NCI-H510A (cell line): ENCODE results near the gene KCTD5.
"Not testable (repeated sequence)": the region's sequence is repeated elsewhere in the genome, so short reads cannot be mapped to it uniquely, and the experiment has no call there.

Experiments used
- DNase-seq: peaks from one replicate; lab custom pipeline; 2025; lab: John Stamatoyannopoulos, UW

KCTD5 gene

DNA sequence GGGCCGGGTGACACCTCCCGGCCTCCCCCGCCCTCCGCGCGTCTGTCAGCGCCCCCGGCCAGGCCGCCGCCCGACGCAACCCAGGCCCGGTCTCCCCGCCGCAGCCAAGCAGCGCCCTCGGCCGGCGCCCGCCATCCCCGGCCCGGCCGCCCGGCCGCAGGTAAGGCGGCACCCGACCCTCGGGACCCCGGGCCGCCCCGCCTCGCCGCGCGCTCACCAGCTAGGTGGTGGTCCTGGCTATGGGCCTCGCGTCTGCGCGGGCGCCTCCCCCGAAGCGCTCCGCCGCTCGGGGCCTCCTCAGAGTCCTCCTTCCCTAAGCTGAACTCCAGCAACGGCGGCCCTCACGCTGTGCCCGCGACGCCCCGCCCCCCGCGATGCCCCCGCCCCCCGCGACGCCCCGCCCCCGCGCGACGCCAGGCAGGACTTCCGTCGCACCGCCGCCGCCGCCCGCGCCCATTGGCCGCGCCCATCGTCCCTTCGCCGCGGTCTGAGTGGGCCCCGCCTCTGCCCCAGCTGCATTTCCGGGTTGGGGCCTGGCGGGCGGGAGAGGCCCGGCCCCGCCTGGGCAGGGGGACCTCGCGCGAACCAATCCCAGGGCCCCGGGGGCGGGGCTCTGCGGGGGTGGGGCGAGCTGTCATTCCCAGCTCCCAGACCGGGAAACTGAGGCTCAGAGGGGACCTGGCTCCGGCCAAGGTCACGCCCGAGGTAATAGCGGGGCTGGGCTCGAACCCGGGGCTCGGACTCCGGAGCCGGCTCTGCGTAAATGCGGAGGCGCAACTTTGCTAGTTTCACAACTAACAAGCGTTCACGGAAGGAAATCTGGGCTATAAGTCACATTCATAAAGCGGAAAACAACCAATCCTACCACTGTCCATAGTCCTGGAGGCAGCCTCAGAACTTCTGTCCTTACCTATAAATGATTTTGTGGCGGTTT lies 9.0 kb upstream of the KCTD5 start:
- peak; percentile 80 for DNase-seq

DNA sequence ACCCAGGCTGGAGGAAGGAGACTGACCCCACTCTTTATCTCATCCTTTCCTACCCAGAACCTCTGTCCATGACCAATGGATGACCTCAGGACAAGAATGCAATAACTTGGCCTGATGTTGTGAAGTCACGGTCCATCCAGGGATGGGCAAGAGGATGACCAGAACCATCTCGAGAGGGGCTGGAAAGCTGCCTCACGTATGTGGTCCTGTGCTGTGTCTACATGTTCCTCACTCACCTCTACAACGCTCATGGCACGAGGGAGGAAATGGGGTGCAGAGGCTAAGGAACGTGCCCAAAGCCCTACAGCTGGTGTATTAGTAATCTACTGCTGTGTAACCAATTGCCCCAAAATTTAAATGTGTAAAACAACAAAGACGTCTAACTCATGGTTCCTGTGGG lies 7.3 kb upstream of the KCTD5 start:
- DNase-seq: no peak

DNA sequence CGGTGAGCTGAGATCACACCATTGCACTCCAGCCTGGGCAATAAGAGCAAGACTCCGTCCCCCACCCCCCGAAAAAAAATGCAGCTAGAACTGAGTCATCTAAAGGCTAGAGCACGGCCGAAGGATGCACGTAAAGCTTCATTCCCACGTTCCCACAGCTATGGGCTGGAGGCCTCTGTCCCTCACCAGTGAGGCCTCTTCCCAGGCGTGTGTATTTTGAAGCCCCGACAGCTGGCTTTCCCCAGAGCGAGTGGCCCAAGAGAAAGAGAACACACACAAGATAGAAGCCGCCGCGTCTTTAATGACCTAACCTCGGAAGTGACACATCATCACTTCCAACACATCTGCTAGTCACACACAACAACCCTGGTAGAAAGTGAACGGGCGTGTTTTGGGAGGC lies 6.6 kb upstream of the KCTD5 start:
- no peak for DNase-seq

DNA sequence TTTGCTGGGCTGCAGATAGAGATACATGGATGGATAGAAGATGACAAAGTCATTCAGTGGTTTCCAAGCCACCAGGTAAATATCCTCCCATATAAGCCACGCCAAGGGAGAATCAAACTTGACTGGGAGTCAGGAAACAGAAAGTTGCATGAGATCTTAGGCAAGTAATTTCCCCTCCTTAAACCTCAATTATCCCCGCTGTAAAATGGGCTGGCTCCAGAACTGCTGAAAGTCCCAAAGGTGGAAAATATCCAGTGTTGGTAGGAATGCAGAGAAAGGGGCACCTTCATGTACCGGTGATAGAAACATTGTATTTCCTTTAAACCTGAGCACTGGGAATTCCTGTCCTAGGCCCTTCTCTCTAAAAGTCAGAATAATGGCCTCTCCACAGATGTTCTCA lies 5.4 kb upstream of the KCTD5 start:
- not testable (repeated sequence) for DNase-seq

DNA sequence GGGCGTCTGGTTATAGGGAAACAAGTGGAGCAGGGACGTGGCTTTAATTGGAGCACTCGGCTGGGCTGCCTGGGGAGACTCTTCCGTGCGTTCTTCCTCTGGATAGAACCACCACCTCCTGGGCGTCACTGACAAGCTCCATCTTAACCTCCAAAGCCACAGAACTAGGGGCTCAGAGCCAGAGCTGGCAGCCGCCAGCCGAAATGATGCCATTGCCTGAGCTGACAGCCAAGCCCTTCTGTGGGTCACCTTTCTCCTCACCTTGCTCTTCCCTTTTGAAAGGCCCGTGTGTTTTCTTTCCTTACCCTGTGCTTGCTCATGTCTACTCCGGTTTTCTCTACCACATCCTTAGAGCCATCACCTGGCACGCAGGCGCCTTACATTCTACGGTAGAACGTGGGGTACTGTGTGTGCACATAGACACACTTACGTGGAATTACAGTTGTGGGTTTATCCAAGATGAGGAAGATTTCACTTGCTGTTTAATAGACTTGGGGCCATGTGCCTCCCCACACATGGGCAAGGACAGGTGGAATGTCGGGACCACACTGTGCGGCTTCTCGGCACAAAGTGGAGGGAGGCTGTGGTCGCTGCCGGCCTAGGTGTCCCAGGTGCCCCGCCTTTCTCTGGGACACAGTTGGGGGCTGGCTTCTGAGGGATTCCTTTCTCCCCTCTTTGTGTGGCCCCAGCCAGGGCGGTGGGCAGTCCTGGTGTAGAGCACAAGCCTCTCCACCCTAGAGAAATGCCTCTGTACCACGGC lies 3.9 kb upstream of the KCTD5 start:
- not testable (repeated sequence) for DNase-seq

DNA sequence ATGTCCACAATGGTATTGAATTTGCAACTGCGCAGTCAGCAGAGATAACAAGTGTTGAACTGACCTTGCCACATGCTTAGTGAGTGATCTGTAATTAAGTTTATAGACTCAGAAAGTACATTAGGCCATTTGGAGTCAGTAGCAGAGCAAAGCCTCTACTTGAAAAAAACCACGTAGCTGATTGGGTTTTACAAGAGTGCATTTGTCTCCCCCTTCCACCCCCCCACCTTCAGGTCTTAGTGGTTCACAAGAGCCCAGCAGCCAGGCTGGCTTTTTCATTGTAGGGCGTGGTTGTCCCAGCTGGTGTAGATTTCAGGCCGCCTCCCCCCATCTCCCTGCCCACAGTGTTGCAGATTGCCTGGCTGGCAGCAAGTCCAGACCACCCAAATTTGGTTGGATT lies 2.4 kb upstream of the KCTD5 start:
- not testable (repeated sequence) for DNase-seq

DNA sequence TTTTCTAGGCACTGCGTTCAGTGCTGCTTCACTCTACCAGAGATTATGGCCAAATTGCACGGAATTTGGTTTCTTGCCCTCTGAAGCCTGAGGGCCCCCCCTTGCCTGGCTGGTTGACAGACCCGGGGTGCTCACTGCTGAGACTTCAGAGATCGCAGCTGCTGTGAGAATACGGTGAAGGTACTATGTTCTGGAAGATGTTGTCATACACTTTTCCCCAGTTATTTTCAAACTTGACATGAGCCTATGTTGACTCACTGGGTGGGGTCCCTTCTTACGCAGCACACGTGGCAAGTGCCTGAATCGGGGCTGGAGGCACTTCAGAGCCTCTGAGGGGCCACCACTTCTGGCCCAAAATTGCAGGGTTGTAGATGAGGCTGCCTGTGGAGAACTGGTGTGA lies 2.0 kb upstream of the KCTD5 start:
- not testable (repeated sequence) for DNase-seq

DNA sequence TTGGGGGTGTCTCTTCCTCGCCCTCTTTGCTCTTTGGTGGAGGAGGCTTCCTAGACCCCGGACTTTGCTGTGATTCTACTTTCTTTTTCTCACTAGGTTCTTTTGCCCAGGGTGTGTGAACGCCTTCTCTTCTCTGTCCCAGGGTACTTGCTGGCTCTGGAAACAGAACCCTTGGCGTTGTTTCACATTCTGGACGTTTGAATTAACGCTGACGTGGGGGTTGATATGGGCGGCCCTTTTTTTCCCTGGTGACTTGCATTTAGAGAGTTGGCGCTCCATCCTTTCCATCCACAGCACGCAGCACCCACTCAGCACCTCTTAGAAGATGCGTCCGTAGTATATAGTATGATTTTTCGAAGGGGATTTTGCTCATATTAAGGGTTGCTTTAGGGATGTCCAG lies 718 bp downstream of the KCTD5 start:
- DNase-seq: not testable (repeated sequence)

DNA sequence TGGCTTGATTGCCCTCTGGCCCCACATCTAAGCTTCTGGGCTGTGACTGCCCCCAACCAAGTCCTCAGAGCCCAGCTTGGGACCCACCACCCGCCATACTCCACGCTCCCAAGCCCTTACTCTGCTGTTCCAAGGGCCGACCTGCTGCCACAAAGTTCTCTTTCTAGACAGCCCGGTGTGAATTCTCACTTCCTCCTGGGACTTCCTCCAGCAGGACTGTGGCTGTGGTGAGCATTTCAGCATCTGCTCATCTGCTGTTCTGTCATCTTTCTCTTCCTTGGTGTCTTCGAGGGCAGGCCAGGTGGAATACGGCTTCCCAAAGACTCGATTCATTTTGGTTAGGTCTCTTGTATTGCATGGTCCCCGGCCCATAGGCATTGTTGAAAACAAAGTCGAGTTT lies 3.8 kb downstream of the KCTD5 start:
- DNase-seq: not testable (repeated sequence)

DNA sequence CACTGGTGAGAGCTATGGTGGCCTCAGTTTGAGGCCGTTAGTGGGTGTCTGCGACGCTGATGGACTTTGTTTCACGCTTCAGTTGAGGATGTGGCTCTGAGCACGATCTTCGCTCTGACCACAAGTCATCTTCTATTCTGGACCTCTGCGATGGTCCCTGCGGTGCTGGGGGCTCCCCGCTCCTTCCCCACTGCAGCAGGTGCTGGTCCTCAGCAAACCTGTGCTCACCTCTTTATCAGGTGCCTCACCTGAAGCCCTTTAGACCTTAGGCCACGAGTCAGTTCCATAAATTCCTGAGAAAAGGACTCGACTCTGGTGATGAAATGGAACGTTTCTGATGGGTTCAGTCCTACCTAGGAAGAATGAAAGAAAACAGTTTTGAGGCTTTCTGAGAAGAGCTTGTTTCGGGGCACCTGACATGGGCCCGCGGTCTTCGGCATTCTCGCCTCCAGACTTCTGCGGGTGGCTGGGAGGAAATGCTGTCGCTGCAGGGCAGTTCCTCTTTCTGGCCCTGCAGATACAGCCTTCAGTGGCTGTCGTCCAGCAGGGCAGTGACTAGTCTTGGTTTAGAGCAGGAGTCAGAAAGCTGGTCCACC lies 4.7 kb downstream of the KCTD5 start:
- no peak for DNase-seq

DNA sequence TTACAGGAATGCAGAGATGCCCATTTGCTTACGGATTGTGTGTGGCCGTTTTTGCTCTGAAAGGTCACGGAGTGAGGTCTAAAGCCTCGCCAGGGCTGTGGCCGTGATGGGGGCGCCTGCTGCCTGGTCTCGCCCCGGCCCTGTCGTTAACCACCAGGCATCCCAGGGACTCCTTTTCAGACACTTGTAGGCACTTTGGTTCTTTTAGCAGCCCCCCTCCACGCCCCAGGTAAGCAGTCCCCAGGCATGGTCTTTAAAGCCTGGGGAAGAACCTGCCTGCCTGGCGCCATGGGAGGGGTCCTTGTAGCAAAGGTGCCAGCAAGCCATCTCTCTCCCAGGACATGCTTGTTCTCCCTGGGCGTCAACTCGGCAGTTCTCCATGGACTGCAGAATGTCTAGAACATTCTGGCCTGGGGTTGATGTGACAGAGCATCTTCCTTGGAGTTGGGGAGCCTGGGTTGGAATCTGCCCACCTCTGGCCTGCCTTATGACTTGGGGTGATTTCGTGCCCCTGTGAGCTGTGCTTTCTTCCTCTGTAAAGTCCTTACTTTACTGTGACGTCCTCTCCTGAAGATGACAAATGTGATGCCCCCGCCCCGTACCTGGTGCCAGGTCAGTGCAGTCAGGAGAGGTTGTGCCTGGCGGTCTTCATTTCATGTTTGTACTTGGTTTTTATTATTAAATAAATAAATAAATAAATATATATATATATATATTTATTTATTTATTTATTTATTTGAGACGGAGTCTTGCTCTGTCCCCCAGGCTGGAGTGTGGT lies 5.4 kb downstream of the KCTD5 start:
- DNase-seq: no peak

DNA sequence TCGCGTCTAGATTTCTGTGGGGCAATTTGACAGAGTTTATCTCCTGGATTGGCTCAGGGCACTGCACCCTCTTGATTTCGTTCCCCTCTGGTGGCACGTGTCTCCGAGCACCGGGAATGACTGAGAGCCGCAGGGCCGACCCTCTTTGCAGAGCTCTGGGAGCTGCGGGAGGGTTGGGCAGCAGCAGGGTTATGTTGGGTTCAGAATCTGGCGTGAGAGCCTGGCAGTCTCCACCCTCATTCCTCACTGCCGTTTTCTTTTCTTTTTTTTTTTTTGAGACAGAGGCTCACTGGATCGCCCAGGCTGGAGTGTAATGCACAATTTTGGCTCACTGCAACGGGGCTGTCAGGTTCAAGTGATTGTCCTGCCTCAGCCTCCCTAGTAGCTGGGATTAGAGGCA lies 7.1 kb downstream of the KCTD5 start:
- not testable (repeated sequence) for DNase-seq

DNA sequence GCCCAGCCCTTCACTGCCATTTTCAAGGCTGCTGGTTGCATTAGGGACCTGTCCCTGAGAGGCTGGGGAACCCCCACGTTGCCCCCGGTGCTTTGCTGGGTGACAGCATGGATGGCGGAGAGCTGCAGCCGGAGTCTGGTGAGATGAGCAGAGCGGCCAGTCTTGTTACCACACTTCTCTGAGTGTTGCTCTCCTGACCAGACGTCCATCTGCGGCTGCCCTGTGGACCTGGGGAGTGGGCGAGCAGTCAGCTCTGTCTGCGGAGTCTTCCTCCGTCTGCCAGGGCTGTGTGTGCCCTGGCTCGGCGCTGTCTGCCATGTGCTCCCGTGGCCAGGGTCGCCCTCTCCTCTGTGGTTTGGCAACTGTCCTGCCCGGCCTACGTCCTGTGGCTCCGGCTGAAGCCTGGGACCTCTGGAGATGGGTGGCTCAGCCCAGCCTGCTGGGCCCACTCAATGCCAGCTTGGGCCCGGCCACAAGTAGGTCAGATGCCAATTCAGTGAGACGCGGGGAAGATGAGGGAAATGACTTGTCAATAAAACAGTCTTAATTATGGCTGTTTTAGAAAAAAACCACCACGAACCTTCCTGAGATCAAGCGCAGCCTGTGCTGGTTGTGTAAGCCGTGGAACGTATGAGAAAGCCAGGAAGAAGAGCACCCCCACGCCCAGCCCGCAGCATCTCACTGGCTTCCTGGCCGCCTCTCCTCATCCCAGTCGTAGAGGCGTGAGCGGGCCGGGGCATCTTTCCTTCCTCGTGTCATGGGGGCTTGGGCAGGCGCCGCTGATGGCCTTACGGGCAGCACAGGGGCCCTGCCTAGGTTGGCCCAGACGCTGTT lies 7.9 kb downstream of the KCTD5 start:
- no peak for DNase-seq

DNA sequence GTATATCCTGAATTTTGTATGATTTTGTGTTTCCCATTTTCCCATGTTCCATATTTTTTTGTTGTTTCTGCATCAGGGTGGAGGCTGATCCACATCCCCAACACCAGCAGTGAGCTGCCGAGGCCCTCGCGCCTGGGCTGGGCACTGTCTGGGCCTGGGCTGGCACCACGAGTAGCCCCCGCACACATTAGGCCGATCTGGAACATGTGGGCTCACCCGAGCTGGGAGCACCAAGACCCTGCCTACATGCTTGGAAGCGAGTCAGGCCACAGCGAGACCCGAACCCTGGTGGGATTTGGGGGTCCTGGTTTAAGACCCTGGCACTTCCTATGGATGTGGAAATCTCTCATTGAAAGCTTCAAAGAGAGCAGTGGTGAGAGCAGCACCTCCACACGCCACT lies 8.5 kb downstream of the KCTD5 start:
- no peak for DNase-seq

DNA sequence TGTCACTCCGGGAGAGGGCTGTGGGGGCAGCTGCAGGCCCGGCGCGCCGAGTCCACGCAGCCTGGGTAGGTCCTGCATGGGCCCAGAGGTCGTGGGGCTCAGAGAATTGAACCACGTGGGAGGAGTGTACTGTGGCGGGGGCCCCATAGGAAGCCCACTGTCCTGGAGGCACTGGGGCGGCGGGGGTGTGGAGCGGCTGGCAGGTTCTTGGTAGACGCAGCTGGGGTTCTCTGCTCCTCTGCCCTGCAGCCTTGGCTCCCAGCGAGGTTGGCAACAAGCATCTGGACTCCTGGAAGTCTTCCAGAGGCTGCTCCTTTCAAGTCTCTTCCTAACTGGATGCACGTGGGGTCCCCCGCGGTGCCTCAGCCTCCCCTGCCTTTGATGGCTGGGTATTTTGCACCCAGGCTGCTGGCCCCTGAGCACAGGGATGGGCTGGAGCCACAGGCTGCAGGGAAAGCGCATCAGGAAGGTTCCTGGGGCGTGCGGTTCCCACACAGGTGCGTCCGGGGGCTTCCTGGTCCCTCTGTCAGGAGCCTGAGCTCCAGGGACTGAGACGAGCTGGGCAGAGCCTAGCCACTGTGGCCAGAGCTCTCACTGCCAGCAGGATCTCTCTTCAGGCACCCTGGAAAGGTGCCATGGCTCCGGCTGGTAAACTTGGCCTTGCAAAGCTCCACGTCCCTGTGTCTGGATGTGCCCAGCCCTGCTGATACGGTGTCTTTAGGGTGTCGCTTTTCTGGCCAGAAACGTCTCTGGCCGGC lies 9.3 kb downstream of the KCTD5 start:
- DNase-seq: no peak

DNA sequence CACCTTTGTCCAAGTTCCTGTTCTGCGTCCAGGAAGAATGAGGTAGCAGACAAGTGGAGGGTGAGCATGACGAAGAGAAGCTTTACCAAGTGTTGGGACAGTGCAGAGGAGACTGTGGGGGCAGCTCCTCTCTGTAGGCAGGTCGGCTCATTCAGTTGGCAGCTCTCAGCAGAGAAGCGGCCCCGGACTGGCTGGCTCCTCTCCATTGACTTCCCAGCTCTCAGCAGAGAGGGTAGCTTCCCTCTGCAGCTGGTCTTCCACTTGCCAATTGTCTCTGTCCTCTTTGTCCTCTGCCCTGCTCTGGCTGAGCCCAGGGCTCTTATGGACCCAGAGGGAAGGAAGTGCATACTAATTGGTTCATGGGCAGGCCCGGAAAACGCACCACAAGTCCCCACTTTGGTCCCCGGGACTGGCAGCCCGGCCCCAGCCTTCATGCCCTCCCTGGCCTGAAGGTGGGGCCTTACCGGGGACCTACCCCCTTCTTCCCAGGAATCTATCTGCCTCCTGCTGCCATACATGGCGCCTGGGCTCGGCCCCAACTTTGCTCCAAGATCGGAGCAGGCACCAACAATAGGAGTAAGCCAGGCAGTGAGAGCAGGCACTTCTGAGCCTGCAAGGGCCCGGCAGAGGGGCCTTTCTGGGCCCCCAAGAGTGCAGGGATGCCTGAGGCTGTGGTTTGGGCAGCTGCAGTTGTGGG lies 10.1 kb downstream of the KCTD5 start:
- DNase-seq: no peak

DNA sequence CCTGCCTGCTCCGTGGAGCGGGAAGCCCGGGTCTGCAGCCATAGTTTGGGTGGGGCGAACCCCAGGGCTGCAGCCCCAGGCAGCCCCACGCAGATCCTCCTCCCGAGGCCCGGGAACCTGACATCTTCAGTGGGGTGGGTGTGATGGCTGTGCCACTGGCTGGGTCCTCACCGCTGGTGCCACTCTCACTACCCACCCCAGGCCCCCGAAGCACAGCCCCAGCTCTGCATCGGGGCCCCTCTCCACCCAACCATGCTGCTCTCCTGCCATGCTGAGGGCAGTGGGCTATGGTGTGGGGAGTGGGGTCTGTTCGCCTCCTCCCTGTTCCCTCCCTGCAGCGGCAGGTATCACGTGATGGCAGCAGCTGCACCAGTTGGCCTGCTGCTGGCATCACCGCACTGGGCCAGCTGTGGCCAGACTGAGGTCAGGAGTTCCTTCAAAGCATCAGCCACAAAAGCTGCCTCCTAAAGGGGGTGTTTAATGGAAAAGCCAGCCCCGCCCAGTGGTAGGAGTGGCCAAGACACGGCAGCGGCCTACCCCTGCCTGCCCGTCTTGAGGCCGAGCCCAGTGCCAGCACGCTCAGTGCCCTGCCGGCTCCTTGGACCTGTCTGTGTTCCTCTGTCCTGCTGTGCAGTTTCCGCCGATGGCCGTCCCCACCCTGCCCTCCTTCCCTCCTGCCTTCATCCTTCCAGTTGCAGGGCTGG lies 10.8 kb downstream of the KCTD5 start:
- no peak for DNase-seq

DNA sequence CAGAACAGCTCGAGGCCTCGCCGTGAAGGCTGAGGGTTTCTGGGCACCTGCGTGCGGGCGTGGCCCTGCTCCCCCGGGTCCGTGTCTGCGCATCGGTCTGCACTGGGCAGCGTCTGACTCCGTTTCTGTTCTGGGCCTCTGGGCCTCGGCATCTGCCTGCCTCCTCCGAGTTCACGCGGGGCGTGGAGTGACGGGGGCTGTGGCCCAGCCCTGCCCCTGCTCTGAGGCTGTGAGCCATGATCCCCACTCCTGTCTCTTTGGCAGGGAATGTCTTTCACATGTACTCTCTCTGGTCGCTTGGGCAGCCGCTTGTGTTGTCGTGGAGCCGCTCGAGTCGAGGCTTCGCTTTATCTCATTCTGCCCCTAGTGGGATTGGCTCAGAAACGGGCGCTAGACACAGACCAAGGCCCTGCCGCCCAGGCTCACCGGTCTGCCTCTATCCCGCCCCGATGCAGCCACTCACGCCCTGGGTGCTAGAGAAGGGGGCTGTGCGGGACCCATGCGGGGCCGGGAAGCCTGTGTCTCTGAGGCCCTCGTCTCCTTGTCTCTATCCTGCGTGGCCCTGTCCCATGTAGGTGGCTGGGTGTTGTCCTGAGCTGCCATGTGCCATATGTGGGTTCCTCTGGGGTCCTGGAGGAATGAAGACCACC lies 14.4 kb downstream of the KCTD5 start:
- DNase-seq: not testable (repeated sequence)
